ENCODE results near the gene SCN3B. TPM values are rescaled to one million over a fixed set of nuclear protein-coding genes. Genes with fewer than 3 reads are reported as not detected.

The SCN3B gene
- total RNA-seq, 1 experiment from 2014 or later = 0.79 TPM

DNA sequence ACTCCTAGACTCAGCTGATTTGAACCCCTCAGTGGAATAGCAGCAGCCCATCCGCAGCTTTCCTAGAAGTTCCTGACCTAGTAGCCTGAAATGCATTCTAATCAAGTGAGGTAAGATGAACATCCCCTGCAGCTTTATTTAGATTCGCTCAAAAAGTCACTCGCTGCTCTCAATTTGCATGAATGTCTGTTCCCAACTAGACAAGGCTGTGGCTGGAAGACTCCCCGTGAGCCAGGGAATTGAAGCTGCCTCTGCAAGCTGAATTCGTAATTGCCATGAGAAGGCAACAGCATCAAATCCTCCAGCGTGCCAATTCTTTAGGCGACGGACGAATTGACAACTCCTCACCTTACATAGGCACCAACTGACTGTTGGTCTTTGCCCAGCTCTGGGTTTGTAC, 17.1 kb upstream of the SCN3B start:
- H3K4me1 Mint-ChIP-seq = peaks cover 8% of the 10 kb centered on the region
- CTCF ChIA-PET = interaction anchor here (1.0 to 2.2 kb wide), 7 partner anchors 12 to 452 kb away, joined by 3 to 14 read pairs (median 7); partner anchors contain the start of gene SCN3B
- no peak overlapping the region for H3K4me3 Mint-ChIP-seq
- no peaks in the 10 kb centered on the region for H3K36me3 Mint-ChIP-seq
- DNase-seq (ENCODE audit: low spot score) = no peak
- no peaks in the 10 kb centered on the region for H3K9me3 Mint-ChIP-seq
- no peak for TF ChIP-seq SMAD4 (CRISPR knock-in tag; IDR thresholded peaks at IDR 0.05)
- TF ChIP-seq NFATC4 (CRISPR knock-in tag; IDR thresholded peaks at IDR 0.05) = no peak
- TF ChIP-seq RELA (CRISPR knock-in tag; IDR thresholded peaks at IDR 0.05; ENCODE audit: borderline replicate concordance) = no peak
- H3K27me3 Mint-ChIP-seq (ENCODE audit: low read depth) = no peaks in the 10 kb centered on the region; the same call in 1 of the 2 replicates
- peak; percentile 48 for ATAC-seq
- no peak overlapping the region for H3K27ac Mint-ChIP-seq
- POLR2A ChIA-PET = interaction anchor here (1.0 kb wide), 1 partner anchor 17 kb away, joined by 3 read pairs; the partner anchor contains the start of gene SCN3B

DNA sequence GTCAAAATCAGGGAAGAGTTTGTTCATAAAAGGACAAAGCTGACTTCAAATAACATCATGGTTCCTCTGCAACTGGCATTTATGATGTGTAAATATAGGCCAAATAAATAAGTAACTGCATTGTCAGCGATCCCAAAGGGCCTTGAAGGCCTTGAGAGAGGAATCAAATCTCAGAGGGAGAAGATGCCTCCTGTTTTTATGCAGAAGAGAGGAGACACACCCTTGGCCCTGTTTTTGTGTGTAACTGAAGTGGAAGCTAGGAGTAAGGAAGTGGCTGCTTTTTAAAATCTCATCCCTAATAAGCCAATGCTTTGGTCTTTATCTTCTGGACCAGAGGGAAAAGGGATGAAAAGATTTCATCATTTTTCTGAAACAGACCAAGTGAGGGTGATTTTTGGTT, 15.7 kb upstream of the SCN3B start:
- Mint-ChIP-seq H3K4me1 (peaks cover 8% of the 10 kb centered on the region), H3K27me3 (ENCODE audit: low read depth) (no peaks in the 10 kb centered on the region; the same call in 1 of the 2 replicates), H3K36me3 (no peaks in the 10 kb centered on the region), H3K9me3 (no peaks in the 10 kb centered on the region), H3K4me3 (no peak overlapping the region), H3K27ac (no peak overlapping the region)
- DNase-seq (ENCODE audit: low spot score) (no peak), ATAC-seq (no peak)
- CTCF ChIA-PET = interaction anchor here (1.3 to 2.0 kb wide), 2 partner anchors 16 to 41 kb away, joined by 3 to 14 read pairs; partner anchors contain the start of gene SCN3B
- POLR2A ChIA-PET = no interaction called here
- TF ChIP-seq ZNF232 (CRISPR knock-in tag; IDR thresholded peaks at IDR 0.05) (no peak), USF2 (CRISPR knock-in tag; IDR thresholded peaks at IDR 0.05) (no peak), JAZF1 (CRISPR knock-in tag; IDR thresholded peaks at IDR 0.05) (no peak), HMGA2 (CRISPR knock-in tag; IDR thresholded peaks at IDR 0.05) (no peak), GTF2I (CRISPR knock-in tag; conservative IDR thresholded peaks at IDR 0.05) (no peak), GABPB1 (CRISPR knock-in tag; IDR thresholded peaks at IDR 0.05) (no peak), CBFB (CRISPR knock-in tag; IDR thresholded peaks at IDR 0.05; ENCODE audit: low read depth) (no peak), PRRX2 (CRISPR knock-in tag; IDR thresholded peaks at IDR 0.05) (no peak), ZNF396 (CRISPR knock-in tag; IDR thresholded peaks at IDR 0.05; ENCODE audit: borderline replicate concordance) (no peak), OVOL2 (CRISPR knock-in tag; IDR thresholded peaks at IDR 0.05; ENCODE audit: borderline replicate concordance) (no peak), TP53 (CRISPR knock-in tag; IDR thresholded peaks at IDR 0.05) (no peak), ZNF121 (CRISPR knock-in tag; IDR thresholded peaks at IDR 0.05) (no peak)

- H3K4me3 Mint-ChIP-seq = no peak overlapping the region
- H3K27ac Mint-ChIP-seq = no peak overlapping the region
- no peaks in the 10 kb centered on the region for H3K4me1 Mint-ChIP-seq
- H3K9me3 Mint-ChIP-seq = peaks cover 19% of the 10 kb centered on the region
- peaks cover 7% of the 10 kb centered on the region for H3K27me3 Mint-ChIP-seq (ENCODE audit: low read depth)
- ChIA-PET CTCF (no interaction called here), POLR2A (no interaction called here)
- DNase-seq (ENCODE audit: low spot score) (no peak), ATAC-seq (no peak)
- peaks cover 7% of the 10 kb centered on the region for H3K36me3 Mint-ChIP-seq
- TF ChIP-seq KAT7 (CRISPR knock-in tag; IDR thresholded peaks at IDR 0.05; ENCODE audit: borderline replicate concordance) (no peak), CREM (CRISPR knock-in tag; IDR thresholded peaks at IDR 0.05) (no peak), GTF2I (CRISPR knock-in tag; conservative IDR thresholded peaks at IDR 0.05) (no peak), ZNF232 (CRISPR knock-in tag; IDR thresholded peaks at IDR 0.05) (no peak), ZNF317 (CRISPR knock-in tag; IDR thresholded peaks at IDR 0.05; ENCODE audit: borderline replicate concordance, low read depth) (no peak), ZNF121 (CRISPR knock-in tag; IDR thresholded peaks at IDR 0.05) (no peak), ATF6 (CRISPR knock-in tag; IDR thresholded peaks at IDR 0.05) (no peak), SOX15 (CRISPR knock-in tag; IDR thresholded peaks at IDR 0.05) (no peak), ELF4 (CRISPR knock-in tag; IDR thresholded peaks at IDR 0.05; ENCODE audit: low read depth) (no peak), ZBTB43 (CRISPR knock-in tag; IDR thresholded peaks at IDR 0.05) (no peak), NR3C1 (CRISPR knock-in tag; conservative IDR thresholded peaks at IDR 0.05; ENCODE audit: low read depth) (no peak)
- TF ChIP-seq, protein P1, sequence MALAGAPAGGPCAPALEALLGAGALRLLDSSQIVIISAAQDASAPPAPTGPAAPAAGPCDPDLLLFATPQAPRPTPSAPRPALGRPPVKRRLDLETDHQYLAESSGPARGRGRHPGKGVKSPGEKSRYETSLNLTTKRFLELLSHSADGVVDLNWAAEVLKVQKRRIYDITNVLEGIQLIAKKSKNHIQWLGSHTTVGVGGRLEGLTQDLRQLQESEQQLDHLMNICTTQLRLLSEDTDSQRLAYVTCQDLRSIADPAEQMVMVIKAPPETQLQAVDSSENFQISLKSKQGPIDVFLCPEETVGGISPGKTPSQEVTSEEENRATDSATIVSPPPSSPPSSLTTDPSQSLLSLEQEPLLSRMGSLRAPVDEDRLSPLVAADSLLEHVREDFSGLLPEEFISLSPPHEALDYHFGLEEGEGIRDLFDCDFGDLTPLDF (CRISPR knock-in tag; IDR thresholded peaks at IDR 0.05) = no peak
- TF ChIP-seq, protein P2, sequence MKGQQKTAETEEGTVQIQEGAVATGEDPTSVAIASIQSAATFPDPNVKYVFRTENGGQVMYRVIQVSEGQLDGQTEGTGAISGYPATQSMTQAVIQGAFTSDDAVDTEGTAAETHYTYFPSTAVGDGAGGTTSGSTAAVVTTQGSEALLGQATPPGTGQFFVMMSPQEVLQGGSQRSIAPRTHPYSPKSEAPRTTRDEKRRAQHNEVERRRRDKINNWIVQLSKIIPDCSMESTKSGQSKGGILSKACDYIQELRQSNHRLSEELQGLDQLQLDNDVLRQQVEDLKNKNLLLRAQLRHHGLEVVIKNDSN (CRISPR knock-in tag; IDR thresholded peaks at IDR 0.05) = no peak
- TF ChIP-seq, protein P3, sequence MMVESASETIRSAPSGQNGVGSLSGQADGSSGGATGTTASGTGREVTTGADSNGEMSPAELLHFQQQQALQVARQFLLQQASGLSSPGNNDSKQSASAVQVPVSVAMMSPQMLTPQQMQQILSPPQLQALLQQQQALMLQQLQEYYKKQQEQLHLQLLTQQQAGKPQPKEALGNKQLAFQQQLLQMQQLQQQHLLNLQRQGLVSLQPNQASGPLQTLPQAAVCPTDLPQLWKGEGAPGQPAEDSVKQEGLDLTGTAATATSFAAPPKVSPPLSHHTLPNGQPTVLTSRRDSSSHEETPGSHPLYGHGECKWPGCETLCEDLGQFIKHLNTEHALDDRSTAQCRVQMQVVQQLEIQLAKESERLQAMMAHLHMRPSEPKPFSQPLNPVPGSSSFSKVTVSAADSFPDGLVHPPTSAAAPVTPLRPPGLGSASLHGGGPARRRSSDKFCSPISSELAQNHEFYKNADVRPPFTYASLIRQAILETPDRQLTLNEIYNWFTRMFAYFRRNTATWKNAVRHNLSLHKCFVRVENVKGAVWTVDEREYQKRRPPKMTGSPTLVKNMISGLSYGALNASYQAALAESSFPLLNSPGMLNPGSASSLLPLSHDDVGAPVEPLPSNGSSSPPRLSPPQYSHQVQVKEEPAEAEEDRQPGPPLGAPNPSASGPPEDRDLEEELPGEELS (CRISPR knock-in tag; IDR thresholded peaks at IDR 0.05) = no peak
These were observed 10.9 kb upstream of the SCN3B start for GRCh38 chr11:123665306-123665705.
